ENCODE measurements around the gene XRN2. TPM values are rescaled to one million over a fixed set of nuclear protein-coding genes. Genes with fewer than 3 reads are reported as not detected.

The XRN2 gene
- total RNA-seq, 3 donors from 2014 or later (not counting 1 experiment from before 2014, with no cell fraction given), result 52.9 to 61.8 (median 57.4) TPM

DNA sequence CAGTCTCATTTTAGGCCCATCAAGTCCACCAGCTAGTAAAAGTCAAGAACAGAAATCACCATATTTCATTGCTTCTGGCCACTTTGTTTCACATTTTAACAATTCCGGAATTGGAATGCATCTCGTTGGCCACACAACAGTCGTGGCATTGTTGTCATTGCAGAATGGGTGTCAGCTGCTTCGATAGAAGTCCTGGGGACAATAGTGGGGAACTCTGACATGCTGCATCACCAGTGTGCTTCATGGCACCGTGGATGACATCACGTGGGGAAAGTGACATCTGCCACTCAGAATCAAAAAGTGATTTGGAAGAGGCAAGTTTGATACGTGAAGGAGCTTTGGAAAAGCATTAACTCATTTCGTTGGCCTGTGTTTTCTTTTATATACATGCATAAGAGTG lies 43.8 kb upstream of the XRN2 start:
- no peaks in the 10 kb centered on the region for H3K36me3 Mint-ChIP-seq
- H3K4me1 Mint-ChIP-seq, result no peaks in the 10 kb centered on the region
- ATAC-seq, result no peak
- no peak overlapping the region for H3K27ac ChIP-seq (ENCODE audit: low read length)
- H3K9me3 ChIP-seq (ENCODE audit: control insufficient read depth, insufficient read depth, low read length), result no peaks in the 10 kb centered on the region
- no peak overlapping the region for H3K4me3 ChIP-seq (ENCODE audit: low read length)
- no peaks in the 10 kb centered on the region for H3K27me3 ChIP-seq (ENCODE audit: control insufficient read depth, insufficient read depth, low read length)
- intact Hi-C loops (cut with micrococcal nuclease), result no loop called here
- H3K36me3 ChIP-seq (ENCODE audit: control insufficient read depth, insufficient read depth, low read length), result no peaks in the 10 kb centered on the region
- no peak overlapping the region for H3K27ac Mint-ChIP-seq
- peaks cover 7 to 11% of the 10 kb centered on the region in 2 donors for H3K27me3 Mint-ChIP-seq (ENCODE audit: low read depth in 2 of 2)
- H3K4me1 ChIP-seq (ENCODE audit: control insufficient read depth, insufficient read depth, low read length), result no peaks in the 10 kb centered on the region
- no peaks in the 10 kb centered on the region for H3K9me3 Mint-ChIP-seq
- no peak for TF ChIP-seq CTCF (IDR thresholded peaks at IDR 0.05)
- no peak overlapping the region for H3K4me3 Mint-ChIP-seq
- 85% methylated on average over 8 of the region's 8 CpGs for WGBS (ENCODE audit: insufficient coverage)
- no peak for DNase-seq

DNA sequence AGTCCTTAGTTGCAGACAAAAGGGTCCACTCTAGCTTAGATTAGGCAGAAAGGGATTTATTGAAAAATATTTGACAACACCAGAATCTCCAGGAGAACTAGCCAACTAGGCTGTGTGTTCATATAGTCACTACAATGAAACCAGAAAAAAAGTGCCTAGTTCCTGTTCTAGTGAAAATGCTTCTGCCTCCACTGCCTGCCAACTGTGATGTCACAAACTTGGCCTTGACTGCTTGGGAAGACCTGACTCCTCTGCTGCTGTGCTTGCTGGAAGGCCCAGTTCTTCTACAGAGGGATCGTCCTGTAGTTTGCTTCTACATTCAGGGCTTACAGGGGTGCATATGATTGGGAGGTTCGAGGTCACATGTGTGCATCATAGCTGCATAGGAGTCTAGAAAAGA lies 40.3 kb upstream of the XRN2 start:
- Mint-ChIP-seq H3K4me1 (no peaks in the 10 kb centered on the region), H3K36me3 (no peaks in the 10 kb centered on the region), H3K4me3 (no peak overlapping the region), H3K27ac (no peak overlapping the region), H3K9me3 (no peaks in the 10 kb centered on the region), H3K27me3 (ENCODE audit: low read depth in 2 of 2) (peaks cover 11 to 24% of the 10 kb centered on the region in 2 donors)
- intact Hi-C loops (cut with micrococcal nuclease), result no loop called here
- DNase-seq, result no peak
- Histone ChIP-seq H3K27ac (ENCODE audit: low read length) (no peak overlapping the region), H3K27me3 (ENCODE audit: control insufficient read depth, insufficient read depth, low read length) (no peaks in the 10 kb centered on the region), H3K36me3 (ENCODE audit: control insufficient read depth, insufficient read depth, low read length) (no peaks in the 10 kb centered on the region), H3K4me3 (ENCODE audit: low read length) (no peak overlapping the region), H3K4me1 (ENCODE audit: control insufficient read depth, insufficient read depth, low read length) (no peaks in the 10 kb centered on the region), H3K9me3 (ENCODE audit: control insufficient read depth, insufficient read depth, low read length) (no peaks in the 10 kb centered on the region)
- 78% methylated on average over 1 of the region's 2 CpGs for WGBS (ENCODE audit: insufficient coverage)
- ATAC-seq, result no peak
- no peak for TF ChIP-seq CTCF (IDR thresholded peaks at IDR 0.05)

GRCh38 chr20:21265261-21266190 lies 37.6 kb upstream of the XRN2 start:
- TF ChIP-seq CTCF (IDR thresholded peaks at IDR 0.05), result no peak
- Mint-ChIP-seq H3K27me3 (ENCODE audit: low read depth in 2 of 2) (peaks cover 10 to 40% of the 10 kb centered on the region in 2 donors), H3K9me3 (no peaks in the 10 kb centered on the region), H3K36me3 (no peaks in the 10 kb centered on the region), H3K4me3 (no peak overlapping the region), H3K4me1 (no peaks in the 10 kb centered on the region), H3K27ac (no peak overlapping the region)
- H3K27ac ChIP-seq (ENCODE audit: low read length), result no peak overlapping the region
- H3K27me3 ChIP-seq (ENCODE audit: control insufficient read depth, insufficient read depth, low read length), result no peaks in the 10 kb centered on the region
- DNase-seq, result no peak
- no peaks in the 10 kb centered on the region for H3K4me1 ChIP-seq (ENCODE audit: control insufficient read depth, insufficient read depth, low read length)
- intact Hi-C loops (cut with micrococcal nuclease), result no loop called here
- no peaks in the 10 kb centered on the region for H3K36me3 ChIP-seq (ENCODE audit: control insufficient read depth, insufficient read depth, low read length)
- H3K4me3 ChIP-seq (ENCODE audit: low read length), result no peak overlapping the region
- H3K9me3 ChIP-seq (ENCODE audit: control insufficient read depth, insufficient read depth, low read length), result no peaks in the 10 kb centered on the region
- ATAC-seq, result no peak
- WGBS (ENCODE audit: insufficient coverage), result 84% methylated on average over 14 of the region's 15 CpGs

Measured in natural killer cell (primary cell).